Keratinocyte (primary cell): ENCODE measurements around the gene ERC2. TPM values are rescaled to one million over a fixed set of nuclear protein-coding genes. Genes with fewer than 3 reads are reported as not detected.

Experiments
- DNase-seq: peaks from one replicate; pipeline ENCODE4 v3.0.0-alpha.2; 2011; ENCODE audit warnings: low read depth, missing footprints, low spot score
- FAIRE-seq: peaks from 2 replicates; lab custom pipeline; 2011; peaks lifted over from hg19 to GRCh38; lab: Jason Lieb, UNC
- H2AFZ ChIP-seq: 2 replicates; pipeline ENCODE4 v1.6.0; 2012; ENCODE audit warnings: low read length, control low read depth, inconsistent platforms; ENCODE audit not compliant: control insufficient read depth
- H3K27ac ChIP-seq: 2 replicates; pipeline ENCODE4 v1.5.1; 2011; ENCODE audit warnings: low read length; ENCODE audit not compliant: control insufficient read depth, insufficient read depth
- H3K27me3 ChIP-seq: 3 replicates; pipeline ENCODE4 v1.6.0; 2011; ENCODE audit warnings: low read length; ENCODE audit not compliant: control insufficient read depth, insufficient read depth; ENCODE audit errors: extremely low read depth
- H3K36me3 ChIP-seq, 2 experiments: 2 replicates in 1 of 2; 3 replicates in 1 of 2; pipeline ENCODE4 v1.5.1; 2011; ENCODE audit warnings: low read length in 2 of 2, mild to moderate bottlenecking in 1 of 2; ENCODE audit not compliant: control insufficient read depth in 2 of 2, insufficient read depth in 2 of 2; ENCODE audit errors: extremely low read depth in 1 of 2
- H3K4me1 ChIP-seq: 3 replicates; pipeline ENCODE4 v1.5.1; 2011; ENCODE audit warnings: low read length; ENCODE audit not compliant: control insufficient read depth, insufficient read depth; ENCODE audit errors: extremely low read depth
- H3K4me2 ChIP-seq: 3 replicates; pipeline ENCODE4 v1.6.0; 2011; ENCODE audit warnings: low read depth, low read length; ENCODE audit not compliant: control insufficient read depth, insufficient read depth; ENCODE audit errors: extremely low read depth
- H3K4me3 ChIP-seq, 3 experiments: fragments of 200-600 bp in 1 of 3; sonication (generic) in 1 of 3; 2 replicates in 2 of 3; 3 replicates in 1 of 3; pipeline ENCODE4 v1.5.1; 2011 to 2016; ENCODE audit warnings: low read length in 3 of 3, mild to moderate bottlenecking in 3 of 3, control low read depth in 2 of 3, inconsistent platforms in 1 of 3, low read depth in 1 of 3, mixed read lengths in 1 of 3, mixed run types in 1 of 3, moderate library complexity in 1 of 3; ENCODE audit not compliant: control insufficient read depth in 2 of 3, insufficient read depth in 2 of 3; ENCODE audit errors: extremely low read depth in 1 of 3
- H3K79me2 ChIP-seq: 2 replicates; pipeline ENCODE4 v1.6.0; 2012; ENCODE audit warnings: low read length; ENCODE audit not compliant: control insufficient read depth, insufficient read depth
- H3K9ac ChIP-seq: 3 replicates; pipeline ENCODE4 v1.6.0; 2011; ENCODE audit warnings: low read length; ENCODE audit not compliant: control insufficient read depth, insufficient read depth; ENCODE audit errors: extremely low read depth
- H3K9me1 ChIP-seq: 3 replicates; pipeline ENCODE4 v1.6.0; 2011; ENCODE audit warnings: low read length; ENCODE audit not compliant: control insufficient read depth, insufficient read depth; ENCODE audit errors: extremely low read depth
- H3K9me3 ChIP-seq: 2 replicates; pipeline ENCODE4 v1.5.1; 2012; ENCODE audit warnings: low read depth, low read length; ENCODE audit not compliant: control insufficient read depth
- H4K20me1 ChIP-seq: 3 replicates; pipeline ENCODE4 v1.6.0; 2011; ENCODE audit warnings: low read length; ENCODE audit not compliant: control insufficient read depth, insufficient read depth; ENCODE audit errors: extremely low read depth
- EZH2 ChIP-seq: IDR thresholded peaks from one replicate; pipeline ENCODE4 v1.6.1; 2012; ENCODE audit warnings: inconsistent platforms, mild to moderate bottlenecking, low read length, moderate library complexity
- dilution Hi-C: fragments of 300-500 bp; cut with MboI; formaldehyde crosslinking; loops from one replicate; pipeline ENCODE4 v1.7.0; 2020; ENCODE audit warnings: low sequenced_read_pairs; ENCODE audit not compliant: extremely low pct_ligation_motif_present
- polyA plus RNA-seq, 5 experiments: library from polyadenylated mRNA; depleted of rRNA in 3 of 5; stranded (reverse) in 3 of 5; stranded (forward) in 1 of 5; unstranded in 1 of 5; fragments of >200 nt; gene quantifications; 1 replicate in 1 of 5; 2 replicates in 3 of 5; 3 replicates in 1 of 5; pipeline versions ENCODE4 v1.2.1 to v1.2.3, GENCODE V29; 2011 to 2012; ENCODE audit warnings: missing spikeins in 2 of 5, low read depth in 1 of 5, low replicate concordance in 1 of 5
- TF ChIP-seq, protein P1 (sequence below), 3 experiments: IDR thresholded peaks in 1 of 3; conservative IDR thresholded peaks in 1 of 3; optimal IDR thresholded peaks in 1 of 3; 2 replicates in 2 of 3; 3 replicates in 1 of 3; pipeline versions ENCODE3 to v1.5.1; 2011; ENCODE audit warnings: low read length in 3 of 3, mild to moderate bottlenecking in 3 of 3, moderate library complexity in 2 of 3, control low read depth in 1 of 3, inconsistent platforms in 1 of 3; ENCODE audit not compliant: insufficient read depth in 2 of 3; ENCODE audit errors: extremely low read depth in 1 of 3

The ERC2 gene
- polyA plus RNA-seq, 1 donor (not counting 4 experiments of a cell fraction or from before 2014, with no cell fraction given) = 0.08 TPM

DNA sequence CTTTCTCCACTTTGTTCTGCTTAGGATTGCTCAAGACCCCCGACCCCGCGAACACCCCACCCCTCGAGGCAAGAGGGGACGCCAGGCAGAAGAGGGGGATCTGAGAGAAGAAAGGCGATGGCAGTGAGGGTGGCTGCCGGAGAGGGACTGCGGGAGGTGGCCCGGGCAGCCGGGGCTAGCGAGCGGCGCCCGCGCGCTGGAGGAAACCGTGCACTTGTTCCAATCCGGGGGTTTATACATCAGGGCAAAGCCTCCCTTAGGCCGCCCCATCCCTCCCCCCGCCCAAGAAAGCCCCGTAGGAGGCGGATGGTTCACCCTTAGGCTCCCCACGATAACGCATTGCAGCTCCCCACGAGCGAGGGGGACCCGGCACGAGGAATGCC lies 475 bp downstream of the ERC2 start:
- no peaks in the 10 kb centered on the region for H3K9me3 ChIP-seq
- H3K4me1 ChIP-seq = no peaks in the 10 kb centered on the region
- TF ChIP-seq, protein P1, sequence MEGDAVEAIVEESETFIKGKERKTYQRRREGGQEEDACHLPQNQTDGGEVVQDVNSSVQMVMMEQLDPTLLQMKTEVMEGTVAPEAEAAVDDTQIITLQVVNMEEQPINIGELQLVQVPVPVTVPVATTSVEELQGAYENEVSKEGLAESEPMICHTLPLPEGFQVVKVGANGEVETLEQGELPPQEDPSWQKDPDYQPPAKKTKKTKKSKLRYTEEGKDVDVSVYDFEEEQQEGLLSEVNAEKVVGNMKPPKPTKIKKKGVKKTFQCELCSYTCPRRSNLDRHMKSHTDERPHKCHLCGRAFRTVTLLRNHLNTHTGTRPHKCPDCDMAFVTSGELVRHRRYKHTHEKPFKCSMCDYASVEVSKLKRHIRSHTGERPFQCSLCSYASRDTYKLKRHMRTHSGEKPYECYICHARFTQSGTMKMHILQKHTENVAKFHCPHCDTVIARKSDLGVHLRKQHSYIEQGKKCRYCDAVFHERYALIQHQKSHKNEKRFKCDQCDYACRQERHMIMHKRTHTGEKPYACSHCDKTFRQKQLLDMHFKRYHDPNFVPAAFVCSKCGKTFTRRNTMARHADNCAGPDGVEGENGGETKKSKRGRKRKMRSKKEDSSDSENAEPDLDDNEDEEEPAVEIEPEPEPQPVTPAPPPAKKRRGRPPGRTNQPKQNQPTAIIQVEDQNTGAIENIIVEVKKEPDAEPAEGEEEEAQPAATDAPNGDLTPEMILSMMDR (optimal IDR thresholded peaks at IDR 0.05 in 1 of 3, IDR thresholded peaks at IDR 0.05 in 1 of 3, conservative IDR thresholded peaks at IDR 0.05 in 1 of 3; ENCODE audit: extremely low read depth in 1 of 3, insufficient read depth in 2 of 3, low read length in 3 of 3) = no peak
- no peak for TF ChIP-seq EZH2
- no peaks in the 10 kb centered on the region for H3K36me3 ChIP-seq
- peaks cover 29% of the 10 kb centered on the region for H3K27me3 ChIP-seq
- H3K4me3 ChIP-seq = peak overlapping the region; percentile 38 to 53 (median 40)
- dilution Hi-C loops = no loop called here
- no peak overlapping the region for H3K27ac ChIP-seq
- DNase-seq (no peak), FAIRE-seq (no peak)
- no peak overlapping the region for H3K9ac ChIP-seq
- H3K79me2 ChIP-seq = no peaks in the 10 kb centered on the region
- H2AFZ ChIP-seq = no peak overlapping the region
- H3K4me2 ChIP-seq = peak overlapping the region; percentile 51
- no peaks in the 10 kb centered on the region for H3K9me1 ChIP-seq
- H4K20me1 ChIP-seq = no peaks in the 10 kb centered on the region

DNA sequence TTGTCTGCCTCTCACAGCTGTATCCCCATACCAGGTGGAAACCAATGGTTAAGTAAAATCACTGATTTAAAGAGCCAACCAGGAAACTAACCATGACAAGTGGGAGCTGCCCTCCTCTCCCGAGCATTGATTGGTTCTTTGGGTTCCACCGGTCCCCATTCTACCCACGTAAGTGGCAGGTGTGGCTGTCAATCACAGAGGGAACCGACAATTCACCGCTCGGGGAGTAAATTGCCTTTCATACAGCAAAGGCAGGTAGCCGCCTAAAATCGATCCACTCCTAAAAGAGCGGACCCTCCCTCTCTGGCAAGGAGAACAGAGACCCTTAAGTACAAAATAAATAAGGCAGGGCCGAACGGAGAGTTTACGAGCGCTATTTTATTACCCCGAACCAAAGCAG lies 1.2 kb downstream of the ERC2 start:
- Histone ChIP-seq H3K9ac (no peak overlapping the region), H3K27ac (no peak overlapping the region), H3K4me1 (no peaks in the 10 kb centered on the region), H3K27me3 (peaks cover 29% of the 10 kb centered on the region), H3K4me2 (peak overlapping the region; percentile 61), H3K79me2 (no peaks in the 10 kb centered on the region), H3K36me3 (no peaks in the 10 kb centered on the region), H3K9me3 (no peaks in the 10 kb centered on the region), H2AFZ (no peak overlapping the region), H3K9me1 (no peaks in the 10 kb centered on the region), H4K20me1 (no peaks in the 10 kb centered on the region), H3K4me3 (peak overlapping the region; percentile 32 to 53 (median 40))
- dilution Hi-C loops = no loop called here
- FAIRE-seq (no peak), DNase-seq (no peak)
- TF ChIP-seq, protein P1 (optimal IDR thresholded peaks at IDR 0.05 in 1 of 3, IDR thresholded peaks at IDR 0.05 in 1 of 3, conservative IDR thresholded peaks at IDR 0.05 in 1 of 3; ENCODE audit: extremely low read depth in 1 of 3, insufficient read depth in 2 of 3, low read length in 3 of 3) = no peak
- TF ChIP-seq EZH2 = peak; percentile 83
